A549 treated with GW870086 at 1 μM for 4 hours (cell line): ENCODE measurements around the gene APLNR. TPM values are rescaled to one million over a fixed set of nuclear protein-coding genes. Genes with fewer than 3 reads are reported as not detected.

Experiments
- total RNA-seq: library from RNA; stranded (reverse); fragments of 200-300 nt; extraction: Qiagen RNA extraction; gene quantifications from 5 replicates; pipeline ENCODE4 v1.2.3, GENCODE V29; 2022; ENCODE audit warnings: low read depth

Gene APLNR
- total RNA-seq, result 0.05 TPM in 1 of 5 replicates, not detected in the others

GRCh38 chr11:57237204-57237681 is at the start of gene APLNR:
Gene APLNR, minus strand, starts transcription at chr11:57237250. Its CDS starts 246 bp downstream, at chr11:57237004.

Other genes with a start within 250 kb of the APLNR start
- not detected in 5 replicates for gene OR5AK2, start 248.3 kb downstream of the APLNR start, total RNA-seq
- not detected in 5 replicates for gene LRRC55, start 55.3 kb downstream of the APLNR start, total RNA-seq
- gene TNKS1BP1, start 87.7 kb upstream of the APLNR start, total RNA-seq, result 71.5 to 93.7 TPM (median 88.7 TPM) in 5 replicates
- gene SSRP1, start 98.6 kb upstream of the APLNR start, total RNA-seq, result 204 to 235 TPM (median 224 TPM) in 5 replicates
- 0.08 to 0.17 TPM (median 0.11 TPM) in 4 of 5 replicates, not detected in the other for gene P2RX3, start 101.1 kb upstream of the APLNR start, total RNA-seq
- not detected in 5 replicates for gene PRG3, start 143.9 kb upstream of the APLNR start, total RNA-seq
- not detected in 5 replicates for gene PRG2, start 153.4 kb upstream of the APLNR start, total RNA-seq
- gene SLC43A3, start 189.9 kb upstream of the APLNR start, total RNA-seq, result 0.26 to 1.3 TPM (median 0.53 TPM) in 5 replicates
- gene RTN4RL2, start 223.3 kb upstream of the APLNR start, total RNA-seq, result 50.4 to 95.0 TPM (median 89.7 TPM) in 5 replicates